ENCODE measurements around the gene DOCK4.
"Not testable (repeated sequence)": the region's sequence is repeated elsewhere in the genome, so short reads cannot be mapped to it uniquely, and the experiment has no call there.

DOCK4 gene

DNA sequence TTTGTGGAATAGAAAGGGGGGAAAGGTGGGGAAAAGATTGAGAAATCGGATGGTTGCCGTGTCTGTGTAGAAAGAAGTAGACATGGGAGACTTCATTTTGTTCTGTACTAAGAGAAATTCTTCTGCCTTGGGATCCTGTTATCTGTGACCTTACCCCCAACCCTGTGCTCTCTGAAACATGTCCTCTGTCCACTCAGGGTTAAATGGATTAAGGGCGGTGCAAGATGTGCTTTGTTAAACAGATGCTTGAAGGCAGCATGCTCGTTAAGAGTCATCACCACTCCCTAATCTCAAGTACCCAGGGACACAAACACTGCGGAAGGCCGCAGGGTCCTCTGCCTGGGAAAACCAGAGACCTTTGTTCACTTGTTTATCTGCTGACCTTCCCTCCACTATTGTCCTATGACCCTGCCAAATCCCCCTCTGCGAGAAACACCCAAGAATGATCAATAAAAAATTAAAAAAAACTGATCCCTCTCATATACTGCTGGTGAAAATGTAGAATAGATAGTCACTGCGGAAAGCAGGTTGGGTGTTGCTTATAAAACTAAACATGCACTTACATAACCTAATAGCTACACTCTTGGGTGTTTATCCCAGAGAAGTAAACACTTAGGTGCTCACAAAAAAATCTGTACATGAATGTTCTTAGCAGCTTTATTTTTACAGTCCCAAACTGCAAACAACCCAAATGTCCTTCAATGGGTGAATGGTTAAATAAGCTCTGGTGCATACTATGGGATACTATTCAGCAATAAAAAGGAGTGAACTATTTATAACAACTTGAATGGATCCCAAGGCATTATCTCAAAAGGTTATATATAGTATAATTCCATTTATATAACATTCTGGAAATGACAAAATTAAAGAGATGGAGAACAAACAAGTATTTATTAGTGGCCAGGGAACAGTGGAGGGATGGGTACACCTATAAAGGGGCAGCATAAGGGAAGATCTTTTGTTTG, 77.5 kb downstream of the DOCK4 start:
- DNase-seq, result not testable (repeated sequence)

DNA sequence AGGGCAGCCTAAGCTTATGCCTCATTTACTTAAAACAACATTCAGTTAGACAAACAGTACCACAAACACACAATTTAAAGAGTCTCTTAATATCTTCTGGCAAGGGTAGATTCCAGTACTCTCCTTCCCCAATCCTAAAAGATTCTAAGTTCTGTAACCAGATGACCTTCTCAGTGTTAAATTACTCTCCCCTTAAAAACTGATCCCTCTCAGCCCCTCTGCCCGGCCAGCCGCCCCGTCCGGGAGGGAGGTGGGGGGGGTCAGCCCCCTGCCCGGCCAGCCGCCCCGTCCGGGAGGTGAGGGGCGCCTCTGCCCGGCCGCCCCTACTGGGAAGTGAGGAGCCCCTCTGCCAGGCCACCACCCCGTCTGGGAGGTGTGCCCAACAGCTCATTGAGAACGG, 78.2 kb downstream of the DOCK4 start:
- not testable (repeated sequence) for DNase-seq

DNA sequence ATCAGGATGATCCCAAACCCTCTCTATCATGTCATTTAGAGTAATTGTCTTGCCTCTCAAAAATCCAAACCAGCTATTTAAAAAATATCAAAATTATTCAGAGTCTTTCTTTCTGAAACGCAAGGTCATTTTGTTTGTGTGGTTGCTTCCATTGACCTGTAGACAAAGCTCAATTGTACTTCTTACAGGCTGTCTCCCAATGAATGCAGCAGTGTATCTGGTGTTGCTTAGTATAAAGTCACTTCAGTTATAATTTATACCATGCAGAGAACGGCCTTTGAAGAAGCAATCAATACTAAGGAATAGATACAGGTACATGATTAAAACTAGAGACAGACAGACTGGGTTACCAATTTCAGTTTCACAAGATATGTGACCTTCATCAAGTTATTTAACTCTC, 80.9 kb downstream of the DOCK4 start:
- no peak for DNase-seq

DNA sequence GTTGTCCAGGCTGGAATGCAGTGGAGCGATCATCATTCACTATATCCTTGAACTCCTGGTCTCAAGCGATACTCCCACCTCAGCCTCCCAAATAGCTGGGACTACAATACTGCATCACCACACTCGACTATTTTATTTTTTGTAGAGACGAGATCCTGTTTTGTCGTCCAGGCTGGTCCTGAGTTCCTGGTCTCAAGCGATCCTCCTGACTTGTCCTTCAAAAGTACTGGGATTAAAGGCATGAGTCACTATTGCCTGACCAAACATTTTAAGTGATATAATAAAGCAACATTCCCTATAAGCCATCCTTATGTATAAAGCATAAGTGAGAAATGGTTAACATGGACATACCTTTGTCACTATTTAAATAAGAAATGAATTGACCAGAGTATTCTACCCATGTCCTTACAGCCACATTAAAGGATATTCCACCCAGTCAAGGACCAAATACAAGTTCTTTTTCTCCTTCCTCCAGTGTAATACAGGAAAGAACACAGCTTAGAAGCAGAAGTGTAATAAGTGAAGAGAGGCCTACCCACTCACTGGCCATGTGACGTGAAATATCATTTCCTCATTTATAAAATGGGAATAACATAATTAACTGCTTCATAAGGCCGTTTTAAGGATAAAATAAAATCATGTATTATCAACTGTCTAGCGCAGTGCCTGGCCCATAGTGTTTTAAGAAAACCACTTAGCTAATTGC, 82.0 kb downstream of the DOCK4 start:
- DNase-seq, result no peak

DNA sequence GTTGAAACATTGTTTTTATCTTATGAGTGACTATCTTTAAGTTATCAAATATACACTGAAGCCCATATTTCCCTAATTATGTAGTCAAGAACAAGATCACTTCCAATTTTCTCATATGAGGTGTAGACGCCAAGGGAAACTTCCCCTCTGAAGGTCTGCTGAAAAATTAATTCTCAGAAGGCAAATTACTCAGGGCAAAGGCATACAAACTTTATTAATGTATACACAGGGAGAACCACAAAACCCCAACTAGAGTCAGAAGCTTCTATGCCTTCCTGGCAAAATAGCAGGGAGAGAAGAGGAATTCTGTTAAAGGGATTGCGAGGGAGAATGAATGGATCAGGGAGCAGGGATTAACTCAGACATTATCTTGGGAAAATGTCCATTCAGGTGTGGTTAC, 83.4 kb downstream of the DOCK4 start:
- no peak for DNase-seq

DNA sequence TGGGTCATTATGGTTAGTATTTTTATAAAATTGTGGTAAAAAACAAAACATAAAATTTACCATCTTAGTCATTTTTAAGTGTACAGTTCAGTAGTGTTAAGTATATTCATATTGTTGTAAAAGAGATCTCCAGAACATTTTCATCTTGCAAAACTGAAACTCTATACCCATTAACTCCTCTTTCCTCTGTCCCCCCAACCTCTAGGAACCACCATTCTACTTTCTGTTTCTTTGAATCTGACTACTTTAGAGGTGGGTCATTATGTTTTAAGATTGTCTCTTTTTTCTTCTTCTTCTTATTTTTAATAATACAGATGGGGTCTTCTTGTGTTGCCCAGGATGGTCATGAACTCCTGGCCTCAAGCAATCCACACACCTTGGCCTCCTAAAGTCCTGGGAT, 84.1 kb downstream of the DOCK4 start:
- no peak for DNase-seq

DNA sequence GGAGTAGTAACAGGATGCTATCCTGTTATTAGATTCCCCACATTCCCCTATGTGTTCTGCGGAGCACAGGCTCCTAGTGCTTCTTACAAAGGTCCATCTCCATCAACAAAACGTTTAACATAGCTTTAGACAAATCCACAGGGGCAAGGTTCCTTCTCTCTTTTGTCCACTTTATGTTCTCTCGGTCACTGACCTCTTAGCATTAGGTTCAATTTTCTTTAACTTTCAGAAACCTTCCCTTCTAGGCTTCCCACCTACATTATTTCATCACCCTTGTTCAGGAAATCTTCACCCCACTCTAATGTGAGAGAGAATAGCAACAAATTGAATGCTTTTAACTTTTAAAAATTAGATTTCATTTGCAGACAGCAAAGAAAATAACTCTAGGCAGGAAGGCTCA, 84.9 kb downstream of the DOCK4 start:
- DNase-seq, result no peak

DNA sequence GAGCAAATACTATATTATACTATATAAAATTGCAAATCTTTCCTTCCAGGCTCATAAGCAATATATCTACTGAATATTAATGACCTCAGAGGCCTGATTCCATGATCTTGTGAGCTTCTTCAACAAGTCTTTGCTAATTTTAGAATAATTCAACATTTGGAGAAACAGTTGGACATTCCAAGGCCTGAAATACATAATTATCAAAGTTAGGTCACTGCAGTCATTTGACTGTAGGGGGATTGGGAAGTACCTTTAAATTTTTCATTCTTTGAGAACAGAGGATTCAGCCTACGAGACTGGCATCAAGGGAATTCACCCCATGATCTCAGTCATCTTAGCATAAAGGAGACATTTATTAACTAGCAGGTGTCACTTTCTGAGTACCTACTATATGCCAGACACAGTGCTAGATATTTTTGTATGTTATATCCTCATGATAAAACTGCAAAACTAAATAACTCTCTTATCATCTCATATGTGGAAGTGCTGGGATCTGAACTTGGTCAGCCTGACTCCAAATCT, 85.4 kb downstream of the DOCK4 start:
- no peak for DNase-seq

DNA sequence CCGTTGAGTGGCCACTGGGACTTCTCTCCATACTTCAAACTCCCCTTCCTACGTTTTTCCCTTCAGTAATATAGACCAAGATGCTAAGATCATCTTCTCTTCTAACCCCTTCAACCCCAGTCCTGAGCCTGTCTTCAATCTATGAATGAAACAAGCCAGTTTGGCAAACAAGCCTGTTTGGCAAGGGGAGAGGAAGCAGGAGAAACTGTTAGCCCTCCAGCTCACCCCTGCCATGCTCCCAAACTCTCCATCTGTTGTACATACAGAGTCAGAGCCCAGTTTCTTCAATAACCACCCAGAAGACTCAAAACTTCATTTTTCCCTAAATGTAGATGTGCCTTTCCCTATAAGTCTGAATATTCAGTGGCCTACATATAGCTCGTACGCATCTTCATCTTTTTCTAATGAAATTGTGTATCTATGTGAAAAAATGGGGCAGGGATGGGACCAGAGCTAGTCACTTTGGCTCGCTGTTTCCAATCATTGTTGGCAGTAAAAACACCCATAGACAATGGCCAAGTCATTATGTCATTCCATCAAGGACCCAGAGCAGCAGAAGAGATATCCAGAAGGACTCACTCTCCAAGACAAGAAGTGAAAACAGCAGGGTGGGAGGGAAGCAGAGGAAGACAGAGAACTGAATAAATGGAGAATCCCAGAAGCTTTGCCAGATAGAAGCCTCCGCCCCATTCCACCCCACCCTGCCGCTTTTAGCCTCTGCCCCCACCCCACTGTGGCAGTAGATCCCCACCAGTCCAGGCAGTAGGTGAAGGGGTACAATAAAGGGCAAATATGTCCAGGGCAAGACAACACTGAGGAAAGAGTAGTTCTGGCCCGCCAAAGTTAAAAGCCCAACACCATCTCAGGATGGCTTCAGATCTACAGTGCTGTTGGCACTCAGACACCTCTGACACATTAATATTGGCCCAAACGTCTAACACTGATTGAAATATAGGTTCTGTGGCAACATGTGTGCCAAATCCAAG, 87.3 kb downstream of the DOCK4 start:
- no peak for DNase-seq

DNA sequence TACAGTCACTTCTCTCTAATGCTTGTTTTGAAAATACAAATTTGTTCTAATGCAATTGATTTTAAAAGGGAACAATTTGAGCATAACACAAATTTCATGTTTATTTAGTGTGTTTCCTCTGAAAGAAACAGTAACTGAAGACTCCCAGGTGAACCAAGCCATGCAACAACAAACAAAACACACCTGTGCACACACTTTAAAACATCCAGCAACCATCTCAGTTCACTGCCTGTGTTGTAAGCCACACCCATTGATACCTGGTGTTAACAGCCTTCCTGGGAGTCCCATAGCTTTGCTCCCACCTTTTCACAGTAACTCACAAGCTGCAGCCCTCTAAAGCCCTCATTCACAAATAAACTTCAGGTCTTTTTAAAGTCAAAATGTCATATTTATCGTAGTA, 89.3 kb downstream of the DOCK4 start:
- DNase-seq, result no peak

DNA sequence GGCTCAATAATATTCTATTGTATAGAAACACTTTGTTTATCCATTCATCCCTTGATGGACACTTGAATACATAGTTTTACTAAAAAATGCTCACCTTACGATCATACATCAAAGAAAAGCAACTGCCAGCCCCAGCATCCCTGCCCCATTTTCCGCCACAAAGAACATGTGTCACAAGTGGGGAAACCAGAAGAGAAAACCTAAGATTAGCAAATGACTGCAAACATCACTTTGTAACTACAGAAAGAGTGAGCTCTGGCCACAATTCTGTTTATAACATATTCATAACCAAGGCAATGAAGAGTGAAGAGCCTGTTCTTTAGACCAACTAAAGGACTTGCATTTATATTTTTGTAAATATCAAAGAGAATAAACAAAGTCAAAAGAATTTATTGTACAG, 89.8 kb downstream of the DOCK4 start:
- DNase-seq, result no peak

DNA sequence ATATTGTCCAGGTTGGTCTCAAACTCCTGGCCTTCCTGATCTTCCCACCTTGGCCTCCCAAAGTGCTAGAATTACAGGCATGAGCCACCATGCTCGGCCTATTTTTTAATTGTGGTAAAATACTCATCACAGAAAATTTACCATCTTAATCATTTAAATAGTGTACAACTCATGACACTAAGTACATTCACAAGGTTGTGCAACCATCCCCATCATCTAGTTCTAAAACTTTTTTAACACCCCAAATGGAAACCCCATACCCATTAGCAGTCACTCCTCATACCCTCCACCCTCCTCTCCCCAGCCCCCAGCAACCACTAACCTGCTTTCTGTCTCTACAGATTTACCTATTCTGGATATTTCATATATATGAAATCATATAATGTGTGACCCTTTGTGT, 90.3 kb downstream of the DOCK4 start:
- no peak for DNase-seq

DNA sequence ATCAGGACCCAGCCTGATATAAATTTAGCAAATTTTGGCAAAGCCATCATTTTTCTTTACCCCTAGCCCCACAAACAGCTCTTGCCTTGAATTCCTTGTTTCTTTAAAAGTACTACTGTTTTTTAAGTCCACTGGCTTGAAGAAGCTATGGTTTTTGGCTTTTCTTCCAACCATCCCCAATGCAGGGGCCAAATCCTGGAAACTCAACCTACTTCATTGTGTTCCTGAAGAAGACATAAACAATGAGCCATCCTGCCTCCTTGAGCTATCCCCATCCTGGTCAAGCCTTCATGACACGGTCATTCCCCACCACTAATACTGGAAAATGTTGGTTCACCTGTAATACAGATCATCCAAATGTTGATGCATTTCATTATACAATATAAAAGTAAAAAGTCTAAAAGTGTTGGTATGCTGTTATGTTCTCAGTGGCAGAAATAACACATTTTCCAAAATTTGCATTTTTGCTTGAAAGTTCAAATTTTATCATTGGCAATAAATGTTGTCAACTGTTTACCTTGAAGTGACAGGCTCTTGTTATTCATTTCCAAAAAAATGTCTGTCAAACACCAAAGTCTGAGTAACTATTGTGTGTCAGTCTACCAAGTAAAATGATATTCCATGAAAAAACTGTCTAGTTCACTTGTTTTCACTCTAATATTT, 92.2 kb downstream of the DOCK4 start:
- DNase-seq, result no peak

DNA sequence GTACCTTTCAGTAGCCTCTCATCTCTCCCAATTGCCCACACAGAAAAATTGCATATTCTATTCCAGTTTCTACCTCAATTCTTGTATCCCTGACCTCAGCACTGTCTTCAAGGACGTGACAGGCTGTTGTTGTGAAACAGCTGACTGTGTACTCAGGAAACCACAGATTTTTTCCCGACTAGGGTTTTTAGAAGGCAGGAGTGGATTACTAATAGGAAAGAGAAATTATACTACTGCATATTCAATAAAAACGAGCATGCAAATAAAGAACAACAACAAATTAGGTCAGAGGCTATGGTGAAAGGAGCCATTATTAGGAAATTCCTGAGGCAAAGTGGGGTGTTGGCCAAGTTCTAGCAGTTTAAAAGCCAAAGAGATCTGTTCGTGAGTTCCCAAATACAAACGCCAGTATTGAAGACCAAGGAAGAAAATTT, 93.4 kb downstream of the DOCK4 start:
- DNase-seq, result no peak

DNA sequence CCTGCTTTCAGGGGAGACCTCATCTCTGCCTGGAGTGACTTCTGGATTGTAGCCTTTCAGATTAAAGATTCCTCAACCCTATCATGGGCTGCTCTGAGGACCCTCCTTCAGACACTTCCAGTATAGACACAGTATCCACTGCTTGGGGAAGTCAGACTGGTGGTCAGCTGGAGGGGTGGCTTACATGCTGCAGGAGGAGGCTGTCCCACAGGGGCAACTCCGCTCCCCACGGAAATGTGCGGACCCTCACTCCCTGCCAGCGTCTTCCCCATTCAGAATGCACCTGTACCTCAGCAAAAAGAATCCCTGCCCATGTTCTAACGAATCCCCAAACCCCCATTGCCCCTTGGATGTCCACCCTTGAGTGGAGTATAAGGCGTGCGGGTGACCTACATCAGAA, 95.5 kb downstream of the DOCK4 start:
- DNase-seq, result no peak

DNA sequence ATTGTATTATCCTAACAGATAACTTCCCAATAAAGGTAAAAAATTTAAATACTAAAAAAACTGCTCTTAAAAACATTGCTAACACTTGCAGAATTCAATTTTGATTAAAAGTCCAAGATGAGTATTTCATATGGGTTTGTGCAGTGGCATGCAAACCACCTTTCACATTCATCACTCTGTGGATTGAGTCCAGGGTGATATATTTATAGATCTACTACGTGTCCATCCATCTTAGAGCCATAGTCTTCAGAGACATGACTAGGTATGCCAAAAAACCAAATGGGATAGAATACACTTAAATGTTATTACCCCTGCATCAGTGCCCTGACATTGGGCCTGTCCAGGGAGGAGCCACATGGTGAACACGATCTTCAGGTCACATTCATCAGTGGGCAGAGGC, 96.0 kb downstream of the DOCK4 start:
- no peak for DNase-seq

DNA sequence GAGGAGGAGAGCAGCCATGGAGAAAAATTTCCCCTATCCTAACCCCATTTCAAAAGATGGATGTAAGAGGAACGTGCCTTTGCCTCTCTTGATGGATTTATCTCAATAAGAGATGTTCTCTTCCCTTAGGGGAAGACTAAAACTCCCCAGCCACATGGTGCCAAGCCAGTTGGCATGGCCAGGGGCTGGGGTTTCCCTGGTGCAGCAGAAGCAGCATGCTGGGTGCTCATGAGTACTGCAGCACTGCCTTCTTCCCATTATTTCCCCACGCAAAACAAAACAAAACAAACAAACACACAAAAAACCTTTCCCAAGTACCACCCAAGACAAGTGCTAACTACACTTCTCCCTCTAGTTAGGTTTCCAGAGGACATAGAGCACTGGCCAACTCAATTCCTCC, 97.2 kb downstream of the DOCK4 start:
- no peak for DNase-seq

DNA sequence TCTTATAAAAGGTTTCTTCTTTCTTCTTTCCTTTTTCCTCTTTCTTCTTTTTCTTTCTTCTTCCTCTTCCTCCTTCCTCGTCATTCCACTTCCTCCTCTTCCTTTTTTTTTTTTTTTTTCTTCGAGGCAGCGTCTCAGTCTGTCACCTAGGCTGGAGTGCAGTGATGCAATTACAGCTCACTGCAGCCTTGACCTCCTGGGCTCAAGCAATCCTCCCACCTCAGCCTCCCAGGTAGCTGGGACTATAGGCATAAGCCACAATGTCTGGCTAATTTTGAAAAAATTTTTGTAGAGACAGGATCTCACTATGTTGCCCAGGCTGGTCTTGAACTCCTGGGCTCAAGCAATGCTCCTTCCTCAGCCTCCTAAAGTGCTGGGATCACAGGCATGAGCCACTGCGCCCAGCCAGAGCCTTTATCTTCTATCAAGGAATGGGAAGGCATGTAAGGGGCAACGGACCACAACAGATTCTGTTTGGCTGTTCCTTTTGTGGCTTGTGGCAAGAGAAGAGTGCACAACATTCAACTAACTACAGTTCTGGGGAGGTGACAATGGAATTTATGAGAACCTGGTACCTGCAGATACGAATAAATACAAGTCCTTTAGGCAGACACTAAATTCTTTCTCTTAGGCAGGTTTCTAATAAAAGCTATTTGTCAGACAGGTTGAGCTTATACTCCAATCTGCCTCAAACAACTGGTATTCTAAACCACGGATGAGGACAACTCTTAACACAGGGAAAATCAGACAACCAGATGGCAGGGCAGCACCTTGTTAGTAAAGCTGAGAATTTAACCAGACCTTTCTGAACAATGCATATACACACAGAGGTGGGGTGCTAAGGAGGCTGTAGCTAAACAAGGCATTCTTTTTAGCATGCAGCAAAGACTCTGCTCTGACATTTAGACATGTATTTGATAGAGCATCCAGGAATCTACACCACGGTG, 100.3 kb downstream of the DOCK4 start:
- no peak for DNase-seq

DNA sequence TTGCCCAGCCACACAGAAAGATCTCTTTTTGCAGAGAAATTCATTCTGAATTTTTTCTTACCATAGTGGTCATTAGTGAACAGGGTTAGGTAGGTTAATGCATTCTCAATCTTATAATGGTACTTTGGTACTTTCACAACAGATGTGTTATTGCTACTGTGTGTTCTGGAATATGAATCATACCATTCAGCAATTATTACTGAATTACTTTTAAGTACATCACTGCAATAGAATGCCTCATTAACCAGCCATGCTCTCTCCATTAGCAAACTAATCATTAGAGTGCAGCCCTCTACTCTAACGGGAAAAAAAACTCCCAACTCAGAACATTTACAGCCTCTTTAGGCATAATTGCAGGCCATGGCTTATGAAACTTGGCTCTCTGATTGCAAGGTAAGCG, 102.1 kb downstream of the DOCK4 start:
- DNase-seq, result no peak

DNA sequence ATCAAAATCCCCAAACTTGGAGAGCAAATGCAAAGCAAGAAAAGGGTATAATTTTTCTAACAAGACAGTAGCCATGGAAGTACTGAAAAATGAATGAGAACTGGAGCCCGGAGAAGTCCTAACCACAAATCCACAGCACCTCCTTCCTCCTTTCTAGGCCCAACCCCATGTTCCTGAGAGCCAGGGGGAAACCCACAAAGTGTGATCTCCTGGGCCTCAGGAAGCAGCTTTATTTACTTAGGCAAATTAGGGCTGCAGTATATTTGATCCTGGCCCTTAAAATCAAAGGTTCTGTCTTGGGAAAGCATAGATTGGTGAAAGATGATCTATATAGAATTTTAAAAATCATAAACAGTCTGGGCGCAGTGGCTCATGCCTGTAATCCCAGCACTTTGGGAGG, 103.0 kb downstream of the DOCK4 start:
- no peak for DNase-seq

Measured in stimulated activated CD4-positive, alpha-beta T cell treated with anti-CD3 and anti-CD28 coated beads, Interleukin-12 subunit alpha, Interleukin-12 subunit beta, amount 100 ng/mL, for 4 hours (primary cell).